Peyer's patch (tissue), 4 donors: ENCODE data around the gene LGMN. TPM values are rescaled to one million over a fixed set of nuclear protein-coding genes. Genes with fewer than 3 reads are reported as not detected.

Experiments
- DNase-seq, 3 donors: peaks; one replicate each; pipeline ENCODE4 v3.0.0-alpha.2; 2017 to 2019
- H3K27ac ChIP-seq, 4 donors: fragments of 200-600 bp; sonication (generic); one replicate each; pipeline ENCODE4 v1.5.1; 2016 to 2019
- H3K27me3 ChIP-seq, 2 donors: fragments of 200-600 bp; sonication (generic); one replicate each; pipeline ENCODE4 v1.5.1; 2019
- H3K36me3 ChIP-seq, 3 donors: fragments of 200-600 bp; sonication (generic); one replicate each; pipeline ENCODE4 v1.5.1; 2016 to 2019
- H3K4me1 ChIP-seq, 4 donors: fragments of 200-600 bp; sonication (generic); one replicate each; pipeline ENCODE4 v1.5.1; 2016 to 2019
- H3K4me3 ChIP-seq, 4 donors: fragments of 200-600 bp; sonication (generic); 1 replicate in 3 of 4; 2 replicates in 1 of 4; pipeline ENCODE4 v1.5.1; 2016 to 2019; ENCODE audit warnings: mild to moderate bottlenecking in 1 of 4
- H3K9me3 ChIP-seq, 4 donors: fragments of 200-600 bp; sonication (generic); one replicate each; pipeline ENCODE4 v1.5.1; 2016 to 2019; ENCODE audit warnings: mild to moderate bottlenecking in 1 of 4
- CTCF ChIP-seq, 6 experiments: fragments of 450-650 bp in 4 of 6; fragments of 200-600 bp in 2 of 6; sonication (generic) in 1 of 6; IDR thresholded peaks; one replicate each; pipeline ENCODE4 v1.5.1; 2017 to 2019; ENCODE audit warnings: antibody characterized with exemption in 6 of 6, mild to moderate bottlenecking in 3 of 6, moderate library complexity in 1 of 6
- POLR2A ChIP-seq, 2 donors: fragments of 450-650 bp; IDR thresholded peaks; one replicate each; pipeline ENCODE4 v1.5.1; 2017; ENCODE audit warnings: antibody characterized with exemption in 2 of 2, mild to moderate bottlenecking in 2 of 2, moderate library complexity in 2 of 2
- total RNA-seq, 4 donors: library from RNA; depleted of rRNA; stranded (reverse); fragments of >200 nt; gene quantifications; one replicate each; pipeline ENCODE4 v1.1.0, GENCODE V29; 2016

Gene LGMN
- total RNA-seq, 4 donors from 2014 or later, result 16.5 to 108 (median 82.5) TPM

GRCh38 chr14:92675976-92676375, 72.5 kb downstream of the LGMN start:
- no peak overlapping the region for H3K4me3 ChIP-seq
- peak overlapping the region in 2 of 4 donors; percentile 19 to 69 for H3K27ac ChIP-seq
- H3K9me3 ChIP-seq, result no peaks in the 10 kb centered on the region
- no peaks in the 10 kb centered on the region for H3K27me3 ChIP-seq
- TF ChIP-seq POLR2A (IDR thresholded peaks at IDR 0.05) (no peak), CTCF (IDR thresholded peaks at IDR 0.05) (no peak)
- H3K4me1 ChIP-seq, result peaks cover 0 to 13% (median 7%) of the 10 kb centered on the region in 4 donors
- peaks cover 0 to 36% (median 0%) of the 10 kb centered on the region in 3 donors for H3K36me3 ChIP-seq
- peak in 2 of 3 donors; percentile 51 to 52 for DNase-seq

- H3K27me3 ChIP-seq, result no peaks in the 10 kb centered on the region
- H3K4me3 ChIP-seq, result no peak overlapping the region
- no peaks in the 10 kb centered on the region for H3K9me3 ChIP-seq
- peaks cover 0 to 13% (median 5%) of the 10 kb centered on the region in 4 donors for H3K4me1 ChIP-seq
- TF ChIP-seq CTCF (IDR thresholded peaks at IDR 0.05) (no peak), POLR2A (IDR thresholded peaks at IDR 0.05) (no peak)
- DNase-seq, result no peak
- peaks cover 0 to 36% (median 0%) of the 10 kb centered on the region in 3 donors for H3K36me3 ChIP-seq
- H3K27ac ChIP-seq, result peak overlapping the region in 2 of 4 donors; percentile 19 to 69
Observed at GRCh38 chr14:92675421-92675820, 73.0 kb downstream of the LGMN start.

- no peaks in the 10 kb centered on the region for H3K27me3 ChIP-seq
- TF ChIP-seq CTCF (IDR thresholded peaks at IDR 0.05), result no peak
- no peak for TF ChIP-seq POLR2A (IDR thresholded peaks at IDR 0.05)
- peaks cover 0 to 13% (median 5%) of the 10 kb centered on the region in 4 donors for H3K4me1 ChIP-seq
- no peak overlapping the region for H3K27ac ChIP-seq
- H3K4me3 ChIP-seq, result no peak overlapping the region
- no peaks in the 10 kb centered on the region for H3K9me3 ChIP-seq
- peaks cover 0 to 23% (median 0%) of the 10 kb centered on the region in 3 donors for H3K36me3 ChIP-seq
- DNase-seq, result no peak
Observed at GRCh38 chr14:92673601-92674150, 74.8 kb downstream of the LGMN start.

GRCh38 chr14:92670643-92671366, 77.6 kb downstream of the LGMN start:
- no peaks in the 10 kb centered on the region for H3K27me3 ChIP-seq
- no peak for TF ChIP-seq POLR2A (IDR thresholded peaks at IDR 0.05)
- TF ChIP-seq CTCF (IDR thresholded peaks at IDR 0.05), result no peak
- no peak for DNase-seq
- no peak overlapping the region for H3K27ac ChIP-seq
- H3K9me3 ChIP-seq, result no peaks in the 10 kb centered on the region
- peaks cover 0 to 6% (median 3%) of the 10 kb centered on the region in 4 donors for H3K4me1 ChIP-seq
- H3K36me3 ChIP-seq, result peaks cover 0 to 18% (median 0%) of the 10 kb centered on the region in 3 donors
- H3K4me3 ChIP-seq, result no peak overlapping the region

- H3K36me3 ChIP-seq, result peaks cover 0 to 18% (median 0%) of the 10 kb centered on the region in 3 donors
- no peaks in the 10 kb centered on the region for H3K9me3 ChIP-seq
- H3K4me3 ChIP-seq, result no peak overlapping the region
- DNase-seq, result no peak
- no peaks in the 10 kb centered on the region for H3K27me3 ChIP-seq
- peak in 1 of 6 experiments; percentile 12 for TF ChIP-seq CTCF (IDR thresholded peaks at IDR 0.05)
- no peak for TF ChIP-seq POLR2A (IDR thresholded peaks at IDR 0.05)
- H3K27ac ChIP-seq, result no peak overlapping the region
- H3K4me1 ChIP-seq, result peaks cover 0 to 6% (median 0%) of the 10 kb centered on the region in 4 donors
Observed at GRCh38 chr14:92670160-92670559, 78.3 kb downstream of the LGMN start.
